ENCODE measurements around the gene LENG8. TPM values are rescaled to one million over a fixed set of nuclear protein-coding genes. Genes with fewer than 3 reads are reported as not detected.

Gene LENG8
- total RNA-seq, 5 donors from 2014 or later (not counting 1 experiment from before 2014, with no cell fraction given) = 506 to 622 (median 618) TPM

DNA sequence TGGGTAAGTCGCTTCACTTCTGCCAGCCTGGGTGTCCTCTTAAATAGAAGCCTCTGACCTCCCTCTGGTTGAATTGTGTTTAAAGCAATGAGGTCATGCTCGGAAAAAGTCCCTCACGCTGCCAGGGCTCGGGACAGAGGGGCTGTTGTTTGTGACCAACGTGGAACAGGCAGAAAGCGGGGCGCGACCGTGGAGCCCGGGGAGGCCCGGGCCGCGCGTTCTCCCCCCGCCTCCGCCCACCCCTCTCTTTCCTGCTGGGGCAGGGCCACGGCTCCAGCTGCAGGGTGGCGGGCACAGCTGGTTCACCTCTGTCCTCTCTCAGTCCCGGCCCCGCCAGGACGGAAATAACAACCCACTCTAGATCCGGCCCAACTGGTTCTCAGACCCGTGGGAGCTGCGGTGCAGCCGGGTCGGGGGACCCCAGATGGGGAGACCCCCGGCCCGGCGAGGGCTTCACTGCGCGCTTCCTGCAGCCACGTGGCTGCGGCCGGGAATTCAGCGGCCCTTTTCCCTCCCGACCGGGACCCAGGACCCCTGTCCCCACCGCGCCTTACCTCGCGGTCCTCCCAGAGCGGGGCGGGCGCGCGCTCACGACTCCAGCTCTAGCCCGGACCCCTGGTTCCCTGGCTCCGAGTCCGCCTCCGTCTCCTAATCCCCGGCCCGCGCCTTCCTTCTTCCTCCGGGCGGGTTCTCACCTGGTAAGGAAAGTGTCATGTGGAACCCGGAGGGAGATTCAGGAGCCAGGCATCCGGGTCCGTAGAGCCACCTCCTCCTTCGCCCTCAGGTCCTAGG is 22.2 kb downstream of the LENG8 start:
- ChIA-PET CTCF (no interaction called here), POLR2A (no interaction called here)
- H3K27ac Mint-ChIP-seq = no peak overlapping the region
- H3K4me1 Mint-ChIP-seq = peaks cover 9 to 18% (median 14%) of the 10 kb centered on the region in 3 donors
- Histone ChIP-seq H3K9me3 (no peaks in the 10 kb centered on the region), H3K36me3 (ENCODE audit: control insufficient read depth in 2 of 2, extremely low read depth in 1 of 2, insufficient read depth in 1 of 2, low read length in 1 of 2) (no peaks in the 10 kb centered on the region), H3K27ac (ENCODE audit: low read length) (no peak overlapping the region), H3K4me3 (ENCODE audit: control insufficient read depth in 1 of 2, extremely low read depth in 1 of 2, low read length in 1 of 2) (no peak overlapping the region), H3K4me1 (ENCODE audit: control insufficient read depth in 1 of 2, extremely low read depth in 1 of 2, insufficient read depth in 2 of 2, low read length in 2 of 2) (peaks cover 0 to 12% of the 10 kb centered on the region in 2 experiments), H3K27me3 (replicated peaks in 1 of 2; ENCODE audit: control insufficient read depth in 2 of 2, extremely low read depth in 1 of 2, insufficient read depth in 2 of 2, low read length in 1 of 2) (peaks cover 7 to 36% of the 10 kb centered on the region in 2 experiments)
- H3K36me3 Mint-ChIP-seq = no peaks in the 10 kb centered on the region
- peaks cover 32 to 41% of the 10 kb centered on the region in 2 donors for H3K27me3 Mint-ChIP-seq
- H3K4me3 Mint-ChIP-seq = peak overlapping the region in 1 of 3 donors; percentile 31
- ATAC-seq (replicated peaks in 1 of 4) (peak in 3 of 4 experiments; percentile 17 to 37 (median 36)), DNase-seq (peak in 1 of 35 experiments; percentile 7)
- WGBS (ENCODE audit: insufficient coverage) = 4% methylated on average over 49 of the region's 60 CpGs
- H3K9me3 Mint-ChIP-seq = no peaks in the 10 kb centered on the region

- Histone ChIP-seq H3K9me3 (no peaks in the 10 kb centered on the region), H3K4me1 (ENCODE audit: control insufficient read depth in 1 of 2, extremely low read depth in 1 of 2, insufficient read depth in 2 of 2, low read length in 2 of 2) (peaks cover 0 to 12% of the 10 kb centered on the region in 2 experiments), H3K27me3 (replicated peaks in 1 of 2; ENCODE audit: control insufficient read depth in 2 of 2, extremely low read depth in 1 of 2, insufficient read depth in 2 of 2, low read length in 1 of 2) (peaks cover 8 to 41% of the 10 kb centered on the region in 2 experiments), H3K4me3 (ENCODE audit: control insufficient read depth in 1 of 2, extremely low read depth in 1 of 2, low read length in 1 of 2) (no peak within 1 kb of the TSS), H3K36me3 (ENCODE audit: control insufficient read depth in 2 of 2, extremely low read depth in 1 of 2, insufficient read depth in 1 of 2, low read length in 1 of 2) (no peaks in the 10 kb centered on the region), H3K27ac (ENCODE audit: low read length) (no peak within 1 kb of the TSS)
- no peaks in the 10 kb centered on the region for H3K36me3 Mint-ChIP-seq
- no peak for DNase-seq
- CTCF ChIA-PET = no interaction called here
- H3K4me1 Mint-ChIP-seq = peaks cover 9 to 18% (median 14%) of the 10 kb centered on the region in 3 donors
- peaks cover 35 to 59% of the 10 kb centered on the region in 2 donors for H3K27me3 Mint-ChIP-seq
- POLR2A ChIA-PET = interaction anchor here in 1 of 2 donors (0.6 kb wide), 1 partner anchor 48 kb away, joined by 3 read pairs; no protein-coding TSS in a partner anchor
- ATAC-seq (replicated peaks in 1 of 4) = peak in 2 of 4 experiments; percentile 30 to 49
- H3K4me3 Mint-ChIP-seq = no peak within 1 kb of the TSS
- WGBS (ENCODE audit: insufficient coverage) = 23% methylated on average over 8 of the region's 14 CpGs
- H3K27ac Mint-ChIP-seq = peak within 1 kb of the TSS in 1 of 2 donors; percentile 79
- no peaks in the 10 kb centered on the region for H3K9me3 Mint-ChIP-seq
Observed at GRCh38 chr19:54473071-54473891, 24.3 kb downstream of the LENG8 start, which contains the start of gene CDC42EP5. Gene CDC42EP5, minus strand, starts transcription at chr19:54473296. Its CDS starts 7,749 bp downstream, at chr19:54465547.

DNA sequence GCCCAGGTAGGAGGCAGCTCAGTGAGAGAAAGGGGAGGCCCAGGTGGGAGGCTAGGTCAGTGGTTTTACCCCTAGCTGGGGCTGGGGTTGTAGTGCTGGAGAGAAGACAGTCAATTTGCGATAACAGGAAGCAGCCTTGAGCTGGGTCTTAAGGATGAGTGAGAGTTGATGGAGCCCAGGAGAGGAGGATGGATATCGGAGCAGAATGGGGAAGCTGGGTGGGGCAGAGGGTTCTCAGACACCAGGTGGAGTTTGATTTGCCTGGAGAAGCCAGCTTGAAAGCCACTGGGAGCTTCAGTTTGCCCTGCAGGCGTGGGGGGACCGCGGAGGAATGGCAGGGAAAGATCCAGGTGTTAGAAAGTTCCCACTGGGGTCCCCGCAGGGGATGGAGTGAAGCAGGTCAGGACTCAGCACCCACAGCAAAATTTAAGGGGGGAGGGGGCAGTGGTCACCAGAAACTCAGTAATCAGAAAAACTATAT is 24.9 kb downstream of the LENG8 start:
- ChIA-PET POLR2A (no interaction called here), CTCF (no interaction called here)
- Histone ChIP-seq H3K27me3 (replicated peaks in 1 of 2; ENCODE audit: control insufficient read depth in 2 of 2, extremely low read depth in 1 of 2, insufficient read depth in 2 of 2, low read length in 1 of 2) (peaks cover 8 to 46% of the 10 kb centered on the region in 2 experiments), H3K4me3 (ENCODE audit: control insufficient read depth in 1 of 2, extremely low read depth in 1 of 2, low read length in 1 of 2) (no peak overlapping the region), H3K4me1 (ENCODE audit: control insufficient read depth in 1 of 2, extremely low read depth in 1 of 2, insufficient read depth in 2 of 2, low read length in 2 of 2) (peaks cover 0 to 12% of the 10 kb centered on the region in 2 experiments), H3K9me3 (no peaks in the 10 kb centered on the region), H3K36me3 (ENCODE audit: control insufficient read depth in 2 of 2, extremely low read depth in 1 of 2, insufficient read depth in 1 of 2, low read length in 1 of 2) (no peaks in the 10 kb centered on the region), H3K27ac (ENCODE audit: low read length) (no peak overlapping the region)
- no peak for ATAC-seq (replicated peaks in 1 of 4)
- Mint-ChIP-seq H3K4me1 (peaks cover 9 to 18% (median 14%) of the 10 kb centered on the region in 3 donors), H3K9me3 (no peaks in the 10 kb centered on the region), H3K36me3 (no peaks in the 10 kb centered on the region), H3K27ac (peak overlapping the region in 1 of 2 donors; percentile 79), H3K4me3 (no peak overlapping the region), H3K27me3 (peaks cover 40 to 56% of the 10 kb centered on the region in 2 donors)
- WGBS (ENCODE audit: insufficient coverage) = 83% methylated on average over 2 of the region's 6 CpGs
- no peak for DNase-seq

GRCh38 chr19:54475706-54476105 is 26.7 kb downstream of the LENG8 start:
- H3K36me3 Mint-ChIP-seq = no peaks in the 10 kb centered on the region
- H3K9me3 ChIP-seq = no peaks in the 10 kb centered on the region
- CTCF ChIA-PET = no interaction called here
- peaks cover 0 to 10% of the 10 kb centered on the region in 2 experiments for H3K4me1 ChIP-seq (ENCODE audit: control insufficient read depth in 1 of 2, extremely low read depth in 1 of 2, insufficient read depth in 2 of 2, low read length in 2 of 2)
- H3K4me3 ChIP-seq (ENCODE audit: control insufficient read depth in 1 of 2, extremely low read depth in 1 of 2, low read length in 1 of 2) = no peak overlapping the region
- POLR2A ChIA-PET = interaction anchor here in 1 of 2 donors (0.6 kb wide), 1 partner anchor 17 kb away, joined by 3 read pairs; no protein-coding TSS in a partner anchor
- DNase-seq (no peak), ATAC-seq (replicated peaks in 1 of 4) (no peak)
- peaks cover 3 to 8% (median 8%) of the 10 kb centered on the region in 3 donors for H3K4me1 Mint-ChIP-seq
- H3K27ac Mint-ChIP-seq = no peak overlapping the region
- no peak overlapping the region for H3K4me3 Mint-ChIP-seq
- H3K36me3 ChIP-seq (ENCODE audit: control insufficient read depth in 2 of 2, extremely low read depth in 1 of 2, insufficient read depth in 1 of 2, low read length in 1 of 2) = no peaks in the 10 kb centered on the region
- H3K27ac ChIP-seq (ENCODE audit: low read length) = no peak overlapping the region
- peaks cover 3 to 40% of the 10 kb centered on the region in 2 experiments for H3K27me3 ChIP-seq (replicated peaks in 1 of 2; ENCODE audit: control insufficient read depth in 2 of 2, extremely low read depth in 1 of 2, insufficient read depth in 2 of 2, low read length in 1 of 2)
- 88% methylated on average over 9 of the region's 11 CpGs for WGBS (ENCODE audit: insufficient coverage)
- peaks cover 30 to 44% of the 10 kb centered on the region in 2 donors for H3K27me3 Mint-ChIP-seq
- H3K9me3 Mint-ChIP-seq = no peaks in the 10 kb centered on the region

GRCh38 chr19:54477650-54478049 is 28.7 kb downstream of the LENG8 start:
- Histone ChIP-seq H3K4me3 (ENCODE audit: control insufficient read depth in 1 of 2, extremely low read depth in 1 of 2, low read length in 1 of 2) (no peak overlapping the region), H3K9me3 (no peaks in the 10 kb centered on the region), H3K27me3 (replicated peaks in 1 of 2; ENCODE audit: control insufficient read depth in 2 of 2, extremely low read depth in 1 of 2, insufficient read depth in 2 of 2, low read length in 1 of 2) (peaks cover 2 to 36% of the 10 kb centered on the region in 2 experiments), H3K27ac (ENCODE audit: low read length) (no peak overlapping the region), H3K36me3 (ENCODE audit: control insufficient read depth in 2 of 2, extremely low read depth in 1 of 2, insufficient read depth in 1 of 2, low read length in 1 of 2) (no peaks in the 10 kb centered on the region), H3K4me1 (ENCODE audit: control insufficient read depth in 1 of 2, extremely low read depth in 1 of 2, insufficient read depth in 2 of 2, low read length in 2 of 2) (peaks cover 0 to 6% of the 10 kb centered on the region in 2 experiments)
- DNase-seq (no peak), ATAC-seq (replicated peaks in 1 of 4) (no peak)
- H3K27ac Mint-ChIP-seq = no peak overlapping the region
- POLR2A ChIA-PET = interaction anchor here in 1 of 2 donors (0.5 kb wide), 1 partner anchor 622 kb away, joined by 4 read pairs; no protein-coding TSS in a partner anchor
- H3K27me3 Mint-ChIP-seq = peaks cover 33 to 51% of the 10 kb centered on the region in 2 donors
- no peaks in the 10 kb centered on the region for H3K36me3 Mint-ChIP-seq
- CTCF ChIA-PET = interaction anchor here (0.5 to 1.0 kb wide), 5 partner anchors 12 to 202 kb away, joined by 3 to 5 read pairs (median 3); no protein-coding TSS in a partner anchor
- H3K4me1 Mint-ChIP-seq = peaks cover 6 to 17% (median 13%) of the 10 kb centered on the region in 3 donors
- no peaks in the 10 kb centered on the region for H3K9me3 Mint-ChIP-seq
- 95% methylated on average over 2 of the region's 3 CpGs for WGBS (ENCODE audit: insufficient coverage)
- no peak overlapping the region for H3K4me3 Mint-ChIP-seq

All from T-cell (primary cell).